Stimulated activated CD8-positive, alpha-beta memory T cell treated with anti-CD3 and anti-CD28 coated beads, Interleukin-7, amount 100 ng/mL, for 4 hours (primary cell): ENCODE results near the gene TFG.
A peak's percentile ranks its signal among the peaks of the same experiment; 100 is the strongest.
"Not testable (repeated sequence)": the region's sequence is repeated elsewhere in the genome, so short reads cannot be mapped to it uniquely, and the experiment has no call there.

ENCODE experiments used
- DNase-seq, 2 donors: peaks; one replicate each; pipeline ENCODE4 v3.0.0-alpha.2; 2020; ENCODE audit warnings: low read depth in 2 of 2

TFG gene

GRCh38 chr3:100708989-100709841 lies at the start of gene TFG:
Gene TFG (plus strand): TSS chr3:100709494. CDS start chr3:100713686, 4,192 bp downstream.
- DNase-seq: peak; percentile 94 to 95

GRCh38 chr3:100661294-100661693 lies 48.0 kb upstream of the TFG start:
- DNase-seq: not testable (repeated sequence)

- no peak for DNase-seq
Observed at GRCh38 chr3:100662113-100662823, 47.0 kb upstream of the TFG start.

- peak in 1 of 2 donors; percentile 14 for DNase-seq
Observed at GRCh38 chr3:100665230-100665629, 44.1 kb upstream of the TFG start.

GRCh38 chr3:100666699-100667098 lies 42.6 kb upstream of the TFG start:
- DNase-seq: not testable (repeated sequence)

- DNase-seq: not testable (repeated sequence)
Observed at GRCh38 chr3:100667316-100667715, 42.0 kb upstream of the TFG start.

GRCh38 chr3:100670995-100671394 lies 38.3 kb upstream of the TFG start:
- not testable (repeated sequence) for DNase-seq

- no peak for DNase-seq
Observed at GRCh38 chr3:100681496-100681895, 27.8 kb upstream of the TFG start.

- DNase-seq: no peak
Observed at GRCh38 chr3:100682056-100682853, 27.0 kb upstream of the TFG start.

- no peak for DNase-seq
Observed at GRCh38 chr3:100682854-100683760, 26.2 kb upstream of the TFG start.

- DNase-seq: no peak
Observed at GRCh38 chr3:100693225-100693624, 16.1 kb upstream of the TFG start.

GRCh38 chr3:100695696-100696095 lies 13.6 kb upstream of the TFG start:
- no peak for DNase-seq

- DNase-seq: no peak
Observed at GRCh38 chr3:100696161-100696560, 13.1 kb upstream of the TFG start.

- DNase-seq: no peak
Observed at GRCh38 chr3:100697172-100697571, 12.1 kb upstream of the TFG start.

GRCh38 chr3:100697723-100698285 lies 11.5 kb upstream of the TFG start:
- DNase-seq: no peak

GRCh38 chr3:100698736-100699135 lies 10.6 kb upstream of the TFG start:
- no peak for DNase-seq

- no peak for DNase-seq
Observed at GRCh38 chr3:100700708-100701107, 8.6 kb upstream of the TFG start.

GRCh38 chr3:100702082-100702979 lies 7.0 kb upstream of the TFG start:
- DNase-seq: no peak

GRCh38 chr3:100702980-100703345 lies 6.3 kb upstream of the TFG start:
- no peak for DNase-seq

GRCh38 chr3:100703865-100704264 lies 5.4 kb upstream of the TFG start:
- DNase-seq: no peak
